Activated T-helper 1 cell treated with anti-CD3 and anti-CD28 coated beads, Interleukin-2, amount 50 U/mL, for 16 hours (primary cell): ENCODE results near the gene ANO10.
"Not testable (repeated sequence)": the region's sequence is repeated elsewhere in the genome, so short reads cannot be mapped to it uniquely, and the experiment has no call there.

ENCODE experiments used
- DNase-seq, 2 donors: peaks; one replicate each; pipeline ENCODE4 v3.0.0-alpha.2; 2020; ENCODE audit warnings: low read depth in 1 of 2, low spot score in 1 of 2

The ANO10 gene

GRCh38 chr3:43388175-43388574, 233.6 kb downstream of the ANO10 start:
- DNase-seq, result no peak

GRCh38 chr3:43379343-43379742, 242.5 kb downstream of the ANO10 start:
- DNase-seq, result no peak

- peak; percentile 30 to 45 for DNase-seq
Measured at GRCh38 chr3:43378066-43378935, 243.5 kb downstream of the ANO10 start.

GRCh38 chr3:43373560-43373928, 248.3 kb downstream of the ANO10 start:
- no peak for DNase-seq

GRCh38 chr3:43372809-43373559, 248.8 kb downstream of the ANO10 start:
- no peak for DNase-seq

- DNase-seq, result no peak
Measured at GRCh38 chr3:43372007-43372740, 249.6 kb downstream of the ANO10 start.

- DNase-seq, result no peak
Measured at GRCh38 chr3:43371494-43371893, 250.3 kb downstream of the ANO10 start.

GRCh38 chr3:43370293-43370980, 251.4 kb downstream of the ANO10 start:
- no peak for DNase-seq

- no peak for DNase-seq
Measured at GRCh38 chr3:43369404-43370292, 252.2 kb downstream of the ANO10 start.

GRCh38 chr3:43366885-43367284, 254.9 kb downstream of the ANO10 start:
- DNase-seq, result no peak

GRCh38 chr3:43366481-43366880, 255.3 kb downstream of the ANO10 start:
- DNase-seq, result no peak

GRCh38 chr3:43365601-43366305, 256.1 kb downstream of the ANO10 start:
- DNase-seq, result no peak

GRCh38 chr3:43364926-43365325, 256.9 kb downstream of the ANO10 start:
- no peak for DNase-seq

- no peak for DNase-seq
Measured at GRCh38 chr3:43364494-43364893, 257.3 kb downstream of the ANO10 start.

- DNase-seq, result no peak
Measured at GRCh38 chr3:43363621-43364266, 258.1 kb downstream of the ANO10 start.

GRCh38 chr3:43362961-43363360, 258.9 kb downstream of the ANO10 start:
- DNase-seq, result no peak

GRCh38 chr3:43362183-43362582, 259.6 kb downstream of the ANO10 start:
- no peak for DNase-seq

GRCh38 chr3:43361077-43361476, 260.7 kb downstream of the ANO10 start:
- no peak for DNase-seq

GRCh38 chr3:43356033-43356432, 265.8 kb downstream of the ANO10 start:
- not testable (repeated sequence) for DNase-seq
